ENCODE data around the gene NT5C2. TPM values are rescaled to one million over a fixed set of nuclear protein-coding genes. Genes with fewer than 3 reads are reported as not detected.
"Not testable (repeated sequence)": the region's sequence is repeated elsewhere in the genome, so short reads cannot be mapped to it uniquely, and the experiment has no call there.

The NT5C2 gene
- total and polyA plus RNA-seq, 8 donors = 19.4 to 45.0 (median 26.4) TPM

GRCh38 chr10:103207141-103207540 lies 14.1 kb upstream of the NT5C2 start:
- no peaks in the 10 kb centered on the region for H3K9me3 ChIP-seq
- intact Hi-C loops (cut with DNase I) = no loop called here
- H3K27me3 ChIP-seq = no peaks in the 10 kb centered on the region
- no peaks in the 10 kb centered on the region for H3K4me1 ChIP-seq
- no peak overlapping the region for H3K4me3 ChIP-seq
- FAIRE-seq (no peak), ATAC-seq (no peak), DNase-seq (no peak)
- no peaks in the 10 kb centered on the region for H3K36me3 ChIP-seq
- 66 to 68% methylated on average over 2 of the region's 2 CpGs for WGBS, 2 donors
- TF ChIP-seq CTCF (IDR thresholded peaks at IDR 0.05) = no peak
- H3K27ac ChIP-seq = no peak overlapping the region

- WGBS, 2 donors = 66 to 67% methylated on average over 3 of the region's 3 CpGs
- not testable (repeated sequence) for H3K4me3 ChIP-seq, H3K27ac ChIP-seq
These were observed 13.6 kb upstream of the NT5C2 start for GRCh38 chr10:103206715-103207114.

GRCh38 chr10:103205401-103205800 lies 12.3 kb upstream of the NT5C2 start:
- 77 to 81% methylated on average over 4 of the region's 4 CpGs for WGBS, 2 donors
- FAIRE-seq; H3K4me3 ChIP-seq; intact Hi-C loops (cut with DNase I); H3K36me3 ChIP-seq; H3K27ac ChIP-seq; H3K9me3 ChIP-seq; DNase-seq; H3K4me1 ChIP-seq; H3K27me3 ChIP-seq; ATAC-seq: not testable (repeated sequence)

More at GRCh38 chr10:103206715-103207114, 13.6 kb upstream of the NT5C2 start:
- H3K4me1 ChIP-seq; intact Hi-C loops (cut with DNase I); FAIRE-seq; DNase-seq; H3K27me3 ChIP-seq; H3K9me3 ChIP-seq; ATAC-seq; H3K36me3 ChIP-seq: not testable (repeated sequence)

- TF ChIP-seq CTCF (IDR thresholded peaks at IDR 0.05) = no peak
- no peak for DNase-seq
- intact Hi-C loops (cut with DNase I) = no loop called here
- Histone ChIP-seq H3K27me3 (no peaks in the 10 kb centered on the region), H3K4me3 (no peak overlapping the region), H3K27ac (no peak overlapping the region), H3K9me3 (no peaks in the 10 kb centered on the region), H3K36me3 (no peaks in the 10 kb centered on the region), H3K4me1 (no peaks in the 10 kb centered on the region)
- peak in 3 of 4 donors; percentile 52 to 66 (median 55) for ATAC-seq
- no peak for FAIRE-seq
- 54 to 56% methylated on average over 8 of the region's 8 CpGs for WGBS, 2 donors
These were observed 11.5 kb upstream of the NT5C2 start for GRCh38 chr10:103204353-103205255.

GRCh38 chr10:103203466-103203865 lies 10.4 kb upstream of the NT5C2 start:
- ATAC-seq = no peak
- H3K4me1 ChIP-seq = no peaks in the 10 kb centered on the region
- FAIRE-seq = no peak
- no peaks in the 10 kb centered on the region for H3K27me3 ChIP-seq
- no peaks in the 10 kb centered on the region for H3K36me3 ChIP-seq
- no peak overlapping the region for H3K27ac ChIP-seq
- no peak for DNase-seq
- no peak overlapping the region for H3K4me3 ChIP-seq
- TF ChIP-seq CTCF (IDR thresholded peaks at IDR 0.05) = no peak
- intact Hi-C loops (cut with DNase I) = no loop called here
- 94 to 98% methylated on average over 3 of the region's 3 CpGs for WGBS, 2 donors
- H3K9me3 ChIP-seq = no peaks in the 10 kb centered on the region

GRCh38 chr10:103202319-103202718 lies 9.2 kb upstream of the NT5C2 start:
- no peak for FAIRE-seq
- H3K36me3 ChIP-seq = no peaks in the 10 kb centered on the region
- no peak for DNase-seq
- 62 to 73% methylated on average over 7 of the region's 7 CpGs for whole genome bisulfite sequencing, 2 donors
- H3K4me1 ChIP-seq = peaks cover 0 to 3% (median 0%) of the 10 kb centered on the region in 3 donors
- peak in 1 of 4 donors; percentile 33 for ATAC-seq
- H3K4me3 ChIP-seq = no peak overlapping the region
- no peaks in the 10 kb centered on the region for H3K9me3 ChIP-seq
- no peak overlapping the region for H3K27ac ChIP-seq
- TF ChIP-seq CTCF (IDR thresholded peaks at IDR 0.05) = no peak
- intact Hi-C loops (cut with DNase I) = no loop called here
- H3K27me3 ChIP-seq = no peaks in the 10 kb centered on the region

All from pancreas (tissue), 10 donors.